Erythroblast (primary cell): ENCODE data around the gene TMEM259.

Experiments
- DNase-seq, 2 experiments: peaks; one replicate each; lab custom pipeline; 2025; lab: John Stamatoyannopoulos, UW
- GATA1 ChIP-seq: IDR thresholded peaks from 2 replicates; pipeline ENCODE4 v1.6.1; 2011; ENCODE audit warnings: low read depth, mild to moderate bottlenecking, control low read depth, low read length, moderate library complexity
- POLR2A ChIP-seq: IDR thresholded peaks from 2 replicates; pipeline ENCODE4 v1.6.1; 2011; ENCODE audit warnings: mild to moderate bottlenecking, low read length

Gene TMEM259

GRCh38 chr19:1020868-1021425, at the start of gene TMEM259:
Gene TMEM259 (minus strand): TSS chr19:1021123. CDS start chr19:1020996, 127 bp downstream.
- DNase-seq = peak; percentile 98 to 99
- TF ChIP-seq GATA1 (no peak), POLR2A (no peak)

- TF ChIP-seq POLR2A = no peak
- TF ChIP-seq GATA1 = no peak
- DNase-seq = no peak
Measured at GRCh38 chr19:1070576-1070930, 49.6 kb upstream of the TMEM259 start.

- DNase-seq = no peak
- TF ChIP-seq GATA1 (no peak), POLR2A (peak; percentile 24)
Measured at GRCh38 chr19:1069009-1069779, 48.3 kb upstream of the TMEM259 start.

- DNase-seq = no peak
- TF ChIP-seq GATA1 (no peak), POLR2A (no peak)
Measured at GRCh38 chr19:1068009-1069001, 47.4 kb upstream of the TMEM259 start.

- no peak for DNase-seq
- no peak for TF ChIP-seq GATA1
Measured at GRCh38 chr19:1067341-1067957, 46.5 kb upstream of the TMEM259 start.

GRCh38 chr19:1066748-1067340, 45.9 kb upstream of the TMEM259 start, which contains the start of gene ARHGAP45:
Gene ARHGAP45 (plus strand): TSS chr19:1067167. CDS start chr19:1067406, 239 bp downstream.
- TF ChIP-seq POLR2A (no peak), GATA1 (no peak)
- DNase-seq = peak in 1 of 2 experiments; percentile 42

GRCh38 chr19:1066251-1066747, 45.4 kb upstream of the TMEM259 start:
- no peak for TF ChIP-seq GATA1
- no peak for TF ChIP-seq POLR2A

GRCh38 chr19:1065606-1066109, 44.7 kb upstream of the TMEM259 start:
- no peak for TF ChIP-seq POLR2A
- TF ChIP-seq GATA1 = no peak
- DNase-seq = no peak

More at GRCh38 chr19:1066251-1066747, 45.4 kb upstream of the TMEM259 start:
- no peak for DNase-seq

- DNase-seq = peak; percentile 82
- TF ChIP-seq POLR2A (peak; percentile 6), GATA1 (no peak)
Measured at GRCh38 chr19:1064661-1065605, 44.0 kb upstream of the TMEM259 start.

GRCh38 chr19:1063909-1064660, 43.2 kb upstream of the TMEM259 start:
- no peak for DNase-seq

More at GRCh38 chr19:1063909-1064660, 43.2 kb upstream of the TMEM259 start:
- no peak for TF ChIP-seq POLR2A
- TF ChIP-seq GATA1 = no peak
